ENCODE results near the gene STX8.

Gene STX8

DNA sequence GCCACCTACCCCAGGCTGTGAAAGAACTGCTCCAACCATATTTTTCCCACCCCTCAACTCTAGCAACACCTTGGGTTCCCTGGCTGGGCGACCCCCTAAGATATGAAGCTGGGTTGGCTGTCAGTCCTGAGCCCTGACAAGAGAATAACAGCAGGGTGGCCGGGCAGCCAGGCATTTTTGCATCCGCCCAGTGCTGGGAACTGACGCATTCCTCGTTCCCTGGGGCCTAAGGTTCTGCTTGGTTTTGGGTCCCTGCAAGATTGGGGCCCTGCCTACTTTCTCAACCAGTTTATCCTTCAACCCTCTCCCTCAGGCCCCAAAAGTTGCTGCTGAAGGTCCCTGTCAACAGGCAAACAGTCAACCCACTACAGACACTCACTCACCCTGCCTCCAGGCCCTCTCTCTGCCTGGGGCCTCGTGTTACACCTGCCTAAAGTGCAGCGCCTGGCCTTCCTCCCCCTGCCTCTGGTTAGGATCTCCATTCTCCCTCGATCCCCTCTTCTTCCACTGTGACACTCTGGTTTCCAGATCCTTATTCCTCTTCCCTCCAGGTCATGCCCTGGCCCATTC lies 151.5 kb downstream of the STX8 start:
- peaks cover 4% of the 10 kb centered on the region for H3K4me1 Mint-ChIP-seq
- no peak overlapping the region for H3K27ac Mint-ChIP-seq (ENCODE audit: low read depth)
- H3K4me3 Mint-ChIP-seq: no peak overlapping the region
- peaks cover 4% of the 10 kb centered on the region for H3K36me3 Mint-ChIP-seq (ENCODE audit: insufficient read depth)
- H3K9me3 Mint-ChIP-seq: no peaks in the 10 kb centered on the region
- ATAC-seq (replicated peaks; ENCODE audit: extremely low read depth, poor library complexity, severe bottlenecking): no peak
- no peaks in the 10 kb centered on the region for H3K27me3 Mint-ChIP-seq
- no peak for DNase-seq (ENCODE audit: low spot score in 2 of 2)

DNA sequence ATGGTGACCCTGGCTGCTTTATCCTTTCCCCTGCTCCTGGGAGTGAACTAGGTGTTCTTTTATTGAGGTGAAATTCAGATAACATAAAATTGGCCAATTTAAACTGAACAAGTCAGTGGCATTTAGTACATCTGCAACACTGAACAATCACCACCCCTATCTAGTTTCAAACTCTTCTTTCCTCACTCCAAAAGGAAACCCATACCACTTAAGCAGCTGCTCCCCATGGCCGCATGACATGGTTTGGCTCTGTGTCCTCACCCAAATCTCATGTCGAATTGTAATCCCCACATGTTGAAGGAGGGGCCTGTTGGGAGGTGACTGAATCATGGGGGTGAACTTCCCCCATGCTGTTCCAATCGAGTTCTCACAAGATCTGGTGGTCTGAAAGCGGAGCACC lies 154.1 kb downstream of the STX8 start:
- peaks cover 4% of the 10 kb centered on the region for H3K4me1 Mint-ChIP-seq
- peaks cover 4% of the 10 kb centered on the region for H3K36me3 Mint-ChIP-seq (ENCODE audit: insufficient read depth)
- no peaks in the 10 kb centered on the region for H3K27me3 Mint-ChIP-seq
- H3K27ac Mint-ChIP-seq (ENCODE audit: low read depth): no peak overlapping the region
- DNase-seq (ENCODE audit: low spot score in 2 of 2) (no peak), ATAC-seq (replicated peaks; ENCODE audit: extremely low read depth, poor library complexity, severe bottlenecking) (no peak)
- no peaks in the 10 kb centered on the region for H3K9me3 Mint-ChIP-seq
- H3K4me3 Mint-ChIP-seq: no peak overlapping the region

DNA sequence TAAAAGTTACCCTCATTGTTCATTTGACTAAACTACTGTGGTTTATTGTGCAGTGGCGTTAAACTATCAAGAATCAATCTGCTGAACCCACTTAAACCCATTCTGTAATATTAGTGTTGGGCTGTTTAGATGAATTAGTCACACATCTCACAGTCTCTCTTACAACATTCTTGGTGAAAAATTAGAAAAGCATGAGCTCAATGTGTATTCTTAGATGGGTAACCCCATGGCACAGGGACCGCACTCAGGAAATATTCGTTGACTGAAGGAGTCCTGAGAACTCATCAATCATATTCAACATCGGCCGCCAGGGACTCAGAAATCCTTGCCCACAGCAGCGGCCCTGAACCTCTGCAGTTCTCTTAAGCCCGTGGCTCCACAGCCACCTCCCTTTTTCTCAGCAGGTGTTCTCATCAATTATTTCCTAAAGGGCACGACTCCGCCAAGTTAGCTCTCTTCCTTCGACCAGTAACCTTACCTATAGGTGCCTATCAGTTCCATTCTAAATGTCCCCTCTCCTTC lies 155.6 kb downstream of the STX8 start:
- no peak overlapping the region for H3K27ac Mint-ChIP-seq (ENCODE audit: low read depth)
- DNase-seq (ENCODE audit: low spot score in 2 of 2) (no peak), ATAC-seq (replicated peaks; ENCODE audit: extremely low read depth, poor library complexity, severe bottlenecking) (no peak)
- no peaks in the 10 kb centered on the region for H3K27me3 Mint-ChIP-seq
- H3K4me3 Mint-ChIP-seq: no peak overlapping the region
- peaks cover 4% of the 10 kb centered on the region for H3K36me3 Mint-ChIP-seq (ENCODE audit: insufficient read depth)
- no peaks in the 10 kb centered on the region for H3K9me3 Mint-ChIP-seq
- peaks cover 12% of the 10 kb centered on the region for H3K4me1 Mint-ChIP-seq

DNA sequence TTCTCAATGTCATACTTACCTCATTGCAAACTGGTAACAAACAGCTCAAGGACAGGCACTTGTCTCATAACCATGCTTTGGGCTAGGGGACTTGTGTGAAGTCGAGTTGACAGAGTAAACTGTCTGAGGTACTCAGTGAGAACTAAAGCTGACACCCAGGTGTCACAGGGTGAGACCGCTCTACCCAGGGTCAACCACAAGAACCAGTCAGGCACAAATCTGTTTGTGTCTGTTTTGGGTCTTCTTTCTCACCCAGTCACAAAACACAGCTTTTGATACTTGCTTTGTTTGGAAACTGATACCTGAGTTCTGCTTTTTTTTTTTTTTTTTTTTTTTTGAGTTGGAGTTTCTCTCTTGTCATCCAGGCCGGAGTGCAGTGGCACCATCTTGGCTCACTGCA lies 161.1 kb downstream of the STX8 start:
- no peaks in the 10 kb centered on the region for H3K27me3 Mint-ChIP-seq
- H3K4me1 Mint-ChIP-seq: peaks cover 9% of the 10 kb centered on the region
- H3K9me3 Mint-ChIP-seq: no peaks in the 10 kb centered on the region
- DNase-seq (ENCODE audit: low spot score in 2 of 2) (no peak), ATAC-seq (replicated peaks; ENCODE audit: extremely low read depth, poor library complexity, severe bottlenecking) (no peak)
- H3K4me3 Mint-ChIP-seq: no peak overlapping the region
- no peak overlapping the region for H3K27ac Mint-ChIP-seq (ENCODE audit: low read depth)
- no peaks in the 10 kb centered on the region for H3K36me3 Mint-ChIP-seq (ENCODE audit: insufficient read depth)

- H3K4me3 Mint-ChIP-seq: no peak overlapping the region
- H3K36me3 Mint-ChIP-seq (ENCODE audit: insufficient read depth): no peaks in the 10 kb centered on the region
- no peaks in the 10 kb centered on the region for H3K27me3 Mint-ChIP-seq
- DNase-seq (ENCODE audit: low spot score in 2 of 2): no peak
- H3K9me3 Mint-ChIP-seq: no peaks in the 10 kb centered on the region
- H3K4me1 Mint-ChIP-seq: peaks cover 6% of the 10 kb centered on the region
- no peak overlapping the region for H3K27ac Mint-ChIP-seq (ENCODE audit: low read depth)
- no peak for ATAC-seq (replicated peaks; ENCODE audit: extremely low read depth, poor library complexity, severe bottlenecking)
Observed at GRCh38 chr17:9410737-9411136, 164.9 kb downstream of the STX8 start.

DNA sequence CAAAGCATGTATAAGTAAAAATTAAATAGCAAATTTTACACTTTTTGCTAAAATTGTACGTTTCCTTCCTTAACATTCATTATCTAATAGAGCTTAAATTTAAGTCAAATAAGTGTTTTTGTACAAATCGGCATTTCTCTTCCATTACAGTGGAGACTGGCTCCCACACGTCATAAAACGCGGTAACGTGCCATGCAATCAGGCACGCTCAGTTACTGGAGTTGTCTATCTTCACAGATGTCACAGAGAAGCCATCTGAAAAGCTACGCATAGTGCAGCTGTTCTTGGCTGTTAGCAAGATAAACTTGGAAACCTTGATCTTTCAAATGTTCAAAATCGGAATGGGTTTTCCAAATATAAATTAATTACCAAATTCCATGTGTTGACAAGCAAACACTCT lies 165.3 kb downstream of the STX8 start:
- Mint-ChIP-seq H3K4me1 (peaks cover 4% of the 10 kb centered on the region), H3K9me3 (no peaks in the 10 kb centered on the region), H3K36me3 (ENCODE audit: insufficient read depth) (no peaks in the 10 kb centered on the region), H3K27me3 (no peaks in the 10 kb centered on the region), H3K4me3 (no peak overlapping the region), H3K27ac (ENCODE audit: low read depth) (no peak overlapping the region)
- DNase-seq (ENCODE audit: low spot score in 2 of 2) (no peak), ATAC-seq (replicated peaks; ENCODE audit: extremely low read depth, poor library complexity, severe bottlenecking) (no peak)

- Mint-ChIP-seq H3K4me1 (no peaks in the 10 kb centered on the region), H3K9me3 (no peaks in the 10 kb centered on the region), H3K36me3 (ENCODE audit: insufficient read depth) (no peaks in the 10 kb centered on the region), H3K27ac (ENCODE audit: low read depth) (no peak overlapping the region), H3K27me3 (no peaks in the 10 kb centered on the region), H3K4me3 (no peak overlapping the region)
- DNase-seq (ENCODE audit: low spot score in 2 of 2) (no peak), ATAC-seq (replicated peaks; ENCODE audit: extremely low read depth, poor library complexity, severe bottlenecking) (no peak)
Observed at GRCh38 chr17:9409878-9410277, 165.7 kb downstream of the STX8 start.

DNA sequence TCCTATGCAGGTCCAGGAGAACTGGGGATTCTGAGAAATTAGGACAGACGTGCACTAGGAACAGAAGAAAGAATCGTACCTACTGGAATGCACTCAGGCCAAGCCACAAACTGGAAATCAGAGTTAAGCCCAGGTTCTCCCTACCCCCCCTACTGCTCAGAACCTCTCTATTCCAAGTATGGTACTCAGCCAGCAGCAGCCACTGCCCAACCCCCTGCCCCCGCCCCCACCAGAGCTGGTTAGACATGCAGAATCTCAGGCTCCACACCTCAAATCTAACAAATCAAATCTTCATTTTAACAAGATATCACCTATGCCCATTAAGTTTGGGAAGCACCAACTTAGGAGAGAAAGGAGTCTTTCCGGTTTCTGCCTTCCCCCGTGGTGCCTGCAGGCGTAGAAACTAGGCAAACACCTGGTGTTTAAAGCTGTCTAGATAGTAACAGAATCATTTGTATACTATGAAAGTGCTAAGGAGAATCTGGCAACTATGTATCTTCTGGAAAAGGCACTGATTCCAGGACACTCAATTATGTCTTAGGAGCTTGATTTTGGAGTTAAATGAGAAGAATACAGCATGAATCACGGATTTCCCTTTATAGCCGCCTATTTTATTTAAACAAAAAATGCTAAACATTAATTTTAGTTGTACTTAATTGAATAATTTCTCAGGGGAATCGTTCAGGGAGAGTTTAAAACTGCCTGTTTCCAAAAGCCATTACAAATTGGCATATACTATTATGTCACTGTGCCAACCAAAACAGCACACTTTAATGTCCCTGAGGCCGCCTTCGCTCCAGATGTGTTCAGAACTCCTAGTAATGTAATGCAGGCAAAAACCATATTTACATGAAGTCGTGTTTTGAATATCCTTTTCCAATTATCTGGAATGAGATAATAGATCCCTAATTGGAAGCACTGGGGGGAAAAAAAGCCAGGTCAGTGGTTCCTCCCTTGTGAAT lies 166.5 kb downstream of the STX8 start:
- no peak overlapping the region for H3K27ac Mint-ChIP-seq (ENCODE audit: low read depth)
- ATAC-seq (replicated peaks; ENCODE audit: extremely low read depth, poor library complexity, severe bottlenecking) (no peak), DNase-seq (ENCODE audit: low spot score in 2 of 2) (no peak)
- no peaks in the 10 kb centered on the region for H3K36me3 Mint-ChIP-seq (ENCODE audit: insufficient read depth)
- no peak overlapping the region for H3K4me3 Mint-ChIP-seq
- H3K27me3 Mint-ChIP-seq: no peaks in the 10 kb centered on the region
- H3K4me1 Mint-ChIP-seq: no peaks in the 10 kb centered on the region
- no peaks in the 10 kb centered on the region for H3K9me3 Mint-ChIP-seq

GRCh38 chr17:9408381-9408780 lies 167.2 kb downstream of the STX8 start:
- Mint-ChIP-seq H3K27me3 (no peaks in the 10 kb centered on the region), H3K27ac (ENCODE audit: low read depth) (no peak overlapping the region), H3K4me3 (no peak overlapping the region), H3K4me1 (no peaks in the 10 kb centered on the region), H3K36me3 (ENCODE audit: insufficient read depth) (no peaks in the 10 kb centered on the region), H3K9me3 (no peaks in the 10 kb centered on the region)
- no peak for DNase-seq (ENCODE audit: low spot score in 2 of 2)
- ATAC-seq (replicated peaks; ENCODE audit: extremely low read depth, poor library complexity, severe bottlenecking): no peak

DNA sequence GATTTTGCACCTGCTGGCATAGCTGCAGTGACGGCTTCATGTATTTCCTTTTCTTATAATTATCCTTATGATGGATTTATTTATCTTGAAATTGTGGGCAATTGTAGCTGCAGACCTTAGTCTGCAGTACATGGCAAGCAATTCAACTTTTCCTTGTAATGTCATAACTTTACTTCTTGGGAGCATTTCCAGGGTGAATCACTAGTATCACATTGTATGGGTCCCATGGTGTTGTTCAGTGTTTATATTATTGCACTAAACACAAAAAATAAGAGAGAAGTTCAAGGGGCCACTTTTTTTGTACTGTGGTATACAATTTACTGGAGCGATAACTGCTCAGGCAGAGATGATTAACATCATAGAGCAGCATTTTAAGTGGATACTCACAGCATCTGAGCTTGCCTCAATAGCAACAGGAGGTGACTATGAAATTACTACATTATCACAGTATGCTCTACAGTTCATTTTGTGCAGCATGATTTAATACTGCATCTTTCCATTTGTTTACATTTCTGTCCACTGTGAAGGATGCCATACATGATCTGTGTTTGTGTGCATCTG lies 169.5 kb downstream of the STX8 start:
- H3K27ac Mint-ChIP-seq (ENCODE audit: low read depth): no peak overlapping the region
- ATAC-seq (replicated peaks; ENCODE audit: extremely low read depth, poor library complexity, severe bottlenecking) (no peak), DNase-seq (ENCODE audit: low spot score in 2 of 2) (no peak)
- H3K27me3 Mint-ChIP-seq: no peaks in the 10 kb centered on the region
- H3K4me3 Mint-ChIP-seq: no peak overlapping the region
- H3K4me1 Mint-ChIP-seq: no peaks in the 10 kb centered on the region
- no peaks in the 10 kb centered on the region for H3K36me3 Mint-ChIP-seq (ENCODE audit: insufficient read depth)
- no peaks in the 10 kb centered on the region for H3K9me3 Mint-ChIP-seq

DNA sequence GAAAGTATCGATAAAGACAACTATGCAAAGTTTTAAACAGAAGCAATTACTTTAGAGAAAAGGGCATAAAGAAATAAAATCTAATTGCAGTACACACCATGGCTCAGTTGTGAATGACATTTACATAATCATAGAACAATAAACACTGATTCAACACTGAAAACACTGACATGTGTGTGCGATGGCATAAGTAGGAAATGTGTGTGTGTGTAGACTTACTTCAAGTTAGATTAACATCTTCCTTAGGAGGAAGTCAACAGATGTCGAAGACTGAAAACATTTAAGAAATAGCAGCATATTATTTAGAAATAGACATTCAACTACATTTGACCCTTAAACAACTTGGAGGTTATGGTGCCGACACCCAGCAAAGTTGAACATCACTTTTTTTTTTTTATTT lies 172.4 kb downstream of the STX8 start:
- Mint-ChIP-seq H3K27ac (ENCODE audit: low read depth) (no peak overlapping the region), H3K27me3 (no peaks in the 10 kb centered on the region), H3K4me1 (no peaks in the 10 kb centered on the region), H3K4me3 (no peak overlapping the region), H3K9me3 (no peaks in the 10 kb centered on the region), H3K36me3 (ENCODE audit: insufficient read depth) (no peaks in the 10 kb centered on the region)
- DNase-seq (ENCODE audit: low spot score in 2 of 2) (no peak), ATAC-seq (replicated peaks; ENCODE audit: extremely low read depth, poor library complexity, severe bottlenecking) (no peak)

DNA sequence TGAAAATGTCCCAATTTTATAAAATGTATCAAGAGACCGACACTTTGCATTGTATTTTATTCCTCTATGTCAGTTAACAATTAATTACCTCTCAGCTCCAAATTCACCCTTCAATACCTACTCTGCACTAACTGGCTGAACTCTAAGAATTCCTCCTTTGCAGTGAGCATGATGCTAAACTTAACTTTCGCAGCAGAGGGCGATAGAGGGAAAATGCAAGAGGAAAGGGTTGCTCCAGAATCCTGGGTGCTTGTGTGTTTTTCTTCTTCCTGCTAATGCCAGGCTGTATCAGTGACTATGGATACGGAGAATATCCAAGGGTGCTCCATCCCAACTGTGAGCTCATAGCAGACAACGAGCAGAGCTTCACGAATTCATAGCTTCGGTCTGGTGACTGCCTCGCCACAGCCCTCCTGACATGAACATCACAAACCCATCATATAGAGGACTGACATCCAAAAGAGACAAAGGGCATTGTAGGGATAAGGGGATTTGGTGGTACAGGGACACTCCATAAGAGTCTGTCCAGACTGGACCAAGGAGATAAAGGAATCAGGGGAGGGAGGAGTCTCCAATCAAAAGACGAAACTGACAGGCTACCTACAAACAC lies 172.9 kb downstream of the STX8 start:
- H3K36me3 Mint-ChIP-seq (ENCODE audit: insufficient read depth): no peaks in the 10 kb centered on the region
- no peaks in the 10 kb centered on the region for H3K4me1 Mint-ChIP-seq
- H3K9me3 Mint-ChIP-seq: no peaks in the 10 kb centered on the region
- ATAC-seq (replicated peaks; ENCODE audit: extremely low read depth, poor library complexity, severe bottlenecking) (no peak), DNase-seq (ENCODE audit: low spot score in 2 of 2) (no peak)
- no peak overlapping the region for H3K27ac Mint-ChIP-seq (ENCODE audit: low read depth)
- no peak overlapping the region for H3K4me3 Mint-ChIP-seq
- H3K27me3 Mint-ChIP-seq: no peaks in the 10 kb centered on the region
